Fibroblast of peridontal ligament (primary cell): Measurements from ENCODE around the gene DCTD.

Source experiments
- DNase-seq: peaks from one replicate; pipeline ENCODE4 v3.0.0-alpha.2; 2010; ENCODE audit errors: extremely low read depth

The DCTD gene

DNA sequence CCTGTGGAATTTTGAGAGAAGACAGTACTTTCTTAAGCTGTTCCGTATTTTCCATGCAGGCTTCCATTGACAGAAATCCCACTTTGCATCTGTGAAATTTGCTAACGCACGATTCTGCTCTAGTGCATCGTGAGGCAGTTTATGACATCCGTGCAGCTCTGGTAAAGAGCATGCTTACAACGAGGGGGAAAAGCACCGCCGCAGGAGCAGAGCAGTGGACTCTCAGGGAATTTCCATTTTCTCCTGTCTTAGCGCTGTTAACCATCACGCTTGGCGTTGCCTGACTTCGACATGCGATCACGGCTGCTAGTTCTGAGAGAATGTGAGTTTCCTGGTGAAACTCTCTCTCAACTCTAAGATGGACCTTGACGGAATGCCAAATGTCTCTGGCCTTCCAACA, 43.9 kb downstream of the DCTD start:
- DNase-seq: no peak

- no peak for DNase-seq
Measured at GRCh38 chr4:182872886-182873285, 44.3 kb downstream of the DCTD start.

DNA sequence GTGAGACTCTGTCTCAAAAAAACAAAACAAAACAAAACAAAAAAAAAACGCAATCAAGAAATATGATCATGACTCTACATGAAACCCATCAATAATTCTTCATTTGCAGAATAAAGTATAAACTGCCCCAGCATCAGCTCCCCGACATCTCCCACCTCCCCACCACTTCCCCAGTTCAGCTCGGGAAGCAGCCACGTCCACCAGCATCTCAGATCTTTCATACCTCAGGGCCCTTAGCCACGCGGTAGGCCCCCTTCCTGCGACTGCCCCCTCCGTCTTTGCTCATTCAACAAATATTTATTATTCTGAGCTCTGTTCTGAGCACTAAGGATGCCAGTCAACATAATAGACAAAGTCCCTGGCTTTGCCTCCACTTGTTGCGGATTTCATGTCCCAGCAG, 45.6 kb downstream of the DCTD start:
- no peak for DNase-seq

GRCh38 chr4:182869697-182870096, 47.5 kb downstream of the DCTD start:
- no peak for DNase-seq

DNA sequence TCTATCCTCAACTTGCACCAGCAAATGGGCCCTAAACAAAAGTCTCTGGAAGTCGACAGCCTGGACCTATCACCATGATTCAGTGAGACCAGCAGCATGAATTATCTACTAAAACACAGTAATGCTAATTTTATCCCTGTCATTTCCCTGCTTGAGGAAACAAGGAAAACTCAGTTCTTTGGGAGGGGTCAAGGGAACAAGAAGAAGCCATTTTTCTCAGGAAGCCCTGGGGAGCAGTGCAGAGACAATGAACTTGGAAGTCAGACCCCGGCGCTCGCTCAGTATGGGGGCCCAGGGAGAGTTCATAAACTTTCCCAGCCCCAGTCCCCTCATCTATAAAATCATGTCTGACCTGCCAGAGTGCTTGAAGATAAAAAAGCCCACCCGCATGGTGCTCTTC, 50.4 kb downstream of the DCTD start:
- no peak for DNase-seq

GRCh38 chr4:182863501-182863900, 53.7 kb downstream of the DCTD start:
- DNase-seq: no peak

DNA sequence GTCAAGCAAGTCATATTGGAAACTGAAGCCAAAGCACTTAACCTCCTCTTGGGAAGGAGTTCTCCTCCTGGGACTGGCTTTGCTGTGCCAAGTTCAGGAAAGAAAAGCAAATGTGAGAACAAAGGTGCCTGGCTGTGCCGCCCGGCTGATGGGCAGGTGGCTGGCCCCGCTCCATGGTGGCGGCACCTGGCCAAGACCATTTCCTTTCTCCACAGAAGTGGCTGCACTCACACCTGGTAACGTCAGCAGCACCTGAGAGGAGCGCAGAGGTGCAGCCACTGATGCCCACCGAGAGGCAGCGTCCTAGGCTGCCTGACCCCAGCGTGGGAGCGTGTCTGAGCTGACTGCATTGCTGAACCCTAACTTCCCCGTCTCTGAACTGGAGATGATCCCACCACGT, 54.3 kb downstream of the DCTD start:
- DNase-seq: no peak

- no peak for DNase-seq
Measured at GRCh38 chr4:182862141-182862875, 54.9 kb downstream of the DCTD start.

- DNase-seq: no peak
Measured at GRCh38 chr4:182861346-182861745, 55.8 kb downstream of the DCTD start.

DNA sequence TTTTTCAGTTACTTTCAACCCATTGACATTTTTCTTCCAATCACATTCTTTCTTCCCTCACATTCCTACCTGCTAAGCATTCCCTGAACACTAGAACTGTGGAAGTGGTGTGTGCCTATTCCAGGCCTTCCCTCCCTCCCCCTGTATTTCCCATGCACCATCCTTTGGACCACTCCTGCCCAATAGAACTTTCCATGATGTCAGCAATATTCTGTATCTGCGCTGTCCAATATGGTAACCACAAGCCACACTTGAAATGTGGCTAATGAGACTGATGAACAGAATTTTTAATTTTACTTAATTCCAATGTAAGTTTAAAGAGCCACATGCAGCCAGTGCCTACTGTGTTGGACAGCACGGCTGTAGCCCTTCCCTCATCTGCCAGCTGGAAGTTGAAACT, 57.5 kb downstream of the DCTD start:
- DNase-seq: no peak

DNA sequence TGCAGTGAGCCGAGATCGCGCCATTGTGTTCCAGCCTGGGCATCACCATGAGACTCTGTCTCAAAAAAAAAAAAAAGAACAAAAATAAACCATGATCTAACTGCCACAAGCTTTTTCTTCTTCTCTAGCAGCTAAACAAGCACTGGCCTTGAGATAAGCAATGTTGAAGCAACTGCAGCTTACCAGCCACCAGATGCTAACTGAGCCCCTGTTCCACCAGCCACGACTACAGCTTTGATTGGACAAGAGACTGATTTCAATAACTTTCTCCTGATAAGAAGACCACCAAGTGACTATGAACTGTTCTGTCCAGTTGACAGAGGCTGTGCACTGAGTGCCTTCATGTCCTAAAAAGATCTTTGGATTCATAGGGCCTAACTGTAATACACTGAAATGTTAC, 58.5 kb downstream of the DCTD start:
- DNase-seq: no peak

GRCh38 chr4:182856862-182857261, 60.3 kb downstream of the DCTD start:
- no peak for DNase-seq

- DNase-seq: no peak
Measured at GRCh38 chr4:182855877-182856276, 61.3 kb downstream of the DCTD start.

GRCh38 chr4:182855312-182855711, 61.9 kb downstream of the DCTD start:
- no peak for DNase-seq

DNA sequence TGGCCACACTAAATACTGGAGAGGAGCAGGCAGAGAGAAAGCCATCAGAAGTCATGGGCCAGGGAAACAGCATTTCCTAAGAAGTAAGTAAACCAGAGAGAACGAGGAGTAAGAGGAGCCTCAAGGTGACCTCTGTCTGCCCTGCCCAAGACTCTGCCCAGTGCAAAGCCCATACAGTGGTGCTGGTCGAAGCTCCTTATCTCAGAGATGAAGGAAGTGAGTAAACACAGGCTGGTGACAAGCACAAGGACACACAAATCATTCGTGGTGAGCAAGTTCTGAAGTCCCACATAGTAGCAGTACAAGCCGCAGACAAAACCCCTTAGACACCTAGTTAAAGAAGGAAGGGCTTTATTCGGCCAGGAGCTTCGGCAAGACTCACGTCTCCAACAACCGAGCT, 62.7 kb downstream of the DCTD start:
- DNase-seq: no peak

- no peak for DNase-seq
Measured at GRCh38 chr4:182853731-182854330, 63.4 kb downstream of the DCTD start.

DNA sequence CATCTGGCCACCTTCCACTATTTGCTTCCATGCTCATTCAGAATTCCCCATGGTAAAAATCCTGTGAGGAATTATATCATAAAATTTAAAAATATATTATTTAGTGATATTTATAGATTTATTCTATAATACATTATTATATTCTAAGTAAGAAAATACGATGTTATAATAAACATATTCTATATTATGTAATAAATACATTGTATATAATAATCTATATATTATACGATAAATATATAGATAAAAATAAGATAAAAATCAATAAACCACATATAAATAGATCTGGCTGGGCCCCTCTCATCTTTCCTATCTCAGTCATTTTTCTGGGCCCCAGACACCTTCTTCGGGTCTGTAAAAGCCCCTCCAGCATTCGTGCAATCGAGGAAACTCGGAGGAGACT, 68.5 kb downstream of the DCTD start:
- DNase-seq: no peak

- no peak for DNase-seq
Measured at GRCh38 chr4:182847576-182848450, 69.4 kb downstream of the DCTD start.

- DNase-seq: no peak
Measured at GRCh38 chr4:182846036-182846435, 71.2 kb downstream of the DCTD start.

DNA sequence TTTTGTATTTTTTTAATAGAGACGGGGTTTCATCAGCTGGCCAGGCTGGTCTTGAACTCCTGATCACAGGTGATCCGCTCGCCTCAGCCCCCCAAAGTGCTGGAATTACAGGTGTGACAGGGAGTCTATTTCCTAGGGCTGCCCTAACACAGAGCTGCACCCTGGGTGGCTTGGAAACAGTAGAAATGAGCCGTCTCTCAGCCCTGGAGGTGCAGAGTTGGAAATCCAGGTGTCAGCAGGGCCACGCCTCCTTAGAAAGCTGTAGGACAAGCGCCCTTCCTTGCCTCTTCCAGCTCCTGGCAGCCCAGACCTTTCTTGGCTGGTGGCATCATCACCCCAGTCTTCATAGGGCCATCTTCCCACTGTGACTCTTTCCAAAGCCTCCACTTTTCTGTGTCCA, 71.6 kb downstream of the DCTD start:
- DNase-seq: no peak

- DNase-seq: no peak
Measured at GRCh38 chr4:182843808-182844325, 73.3 kb downstream of the DCTD start.

DNA sequence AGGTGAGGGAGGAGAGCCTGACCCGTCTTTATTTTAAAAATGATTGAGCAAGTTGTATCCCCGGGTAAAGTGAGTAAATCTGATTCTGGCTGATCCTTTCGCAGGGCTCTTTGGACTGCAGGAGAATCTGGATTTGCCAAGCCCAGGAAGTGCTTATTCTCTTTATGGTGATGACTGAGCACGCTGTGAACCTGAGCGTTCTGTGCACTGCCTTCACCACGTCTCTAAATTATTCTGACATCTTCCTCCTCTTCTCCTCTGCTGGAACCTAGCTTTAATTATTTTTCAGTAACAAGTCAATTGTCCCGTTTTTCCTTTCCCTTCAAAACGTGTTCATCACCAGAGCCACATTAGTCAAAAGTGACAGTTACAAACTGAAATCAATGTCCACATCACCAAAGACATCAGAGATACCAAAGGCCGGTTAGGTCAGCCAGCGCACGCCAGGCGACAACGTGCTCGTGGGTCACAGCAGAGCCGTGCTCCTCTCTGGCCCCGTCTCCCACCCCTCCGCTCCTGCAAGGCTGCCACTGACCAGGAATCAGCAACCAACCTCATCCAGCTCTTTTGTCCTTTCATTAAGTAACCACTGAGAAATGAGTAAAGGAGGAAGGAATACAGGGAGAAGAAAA, 74.3 kb downstream of the DCTD start:
- no peak for DNase-seq
